Muscle of leg (tissue), 11 donors: Measurements from ENCODE around the gene ANO1. TPM values are rescaled to one million over a fixed set of nuclear protein-coding genes. Genes with fewer than 3 reads are reported as not detected.

ENCODE experiments used
- DNase-seq: peaks from one replicate; pipeline ENCODE4 v3.0.0; 2013
- H3K27ac ChIP-seq: one replicate; pipeline ENCODE4 v1.5.1; 2013; ENCODE audit warnings: mild to moderate bottlenecking, low read length, control low read depth
- H3K27me3 ChIP-seq: one replicate; pipeline ENCODE4 v1.6.1; 2013; ENCODE audit warnings: low read length; ENCODE audit not compliant: control insufficient read depth, insufficient read depth
- H3K36me3 ChIP-seq: one replicate; pipeline ENCODE4 v1.6.1; 2013; ENCODE audit warnings: low read length; ENCODE audit not compliant: control insufficient read depth, insufficient read depth
- H3K4me1 ChIP-seq: one replicate; pipeline ENCODE4 v1.6.1; 2013; ENCODE audit warnings: low read length; ENCODE audit not compliant: control insufficient read depth, insufficient read depth
- H3K4me3 ChIP-seq: one replicate; pipeline ENCODE4 v1.5.1; 2013; ENCODE audit warnings: low read length, control low read depth
- H3K9me3 ChIP-seq: replicated peaks from 2 replicates; pipeline ENCODE4 v1.6.1; 2013; ENCODE audit warnings: low read depth, low read length; ENCODE audit not compliant: control insufficient read depth
- WGBS: methylation state at CpG from one replicate; pipeline ENCODE4 v1.1.5; 2013; ENCODE audit warnings: missing lambda C conversion rate; ENCODE audit not compliant: insufficient coverage; 5-methylcytosine and 5-hydroxymethylcytosine counted together
- polyA plus RNA-seq, 8 donors: library from polyadenylated mRNA; unstranded; fragments of 120-200 nt; gene quantifications; one replicate each; pipeline versions ENCODE4 v1.2.1 to v1.2.3, GENCODE V29; 2013; ENCODE audit warnings: inconsistent platforms in 1 of 8, low replicate concordance in 1 of 8; ENCODE audit not compliant: insufficient read length in 8 of 8, insufficient read depth in 1 of 8
- total RNA-seq: library from RNA; stranded (reverse); fragments of 120-200 nt; gene quantifications from one replicate; pipeline ENCODE4 v1.2.4, GENCODE V29; 2013

ANO1 gene
- total and polyA plus RNA-seq, 9 donors = 5.1 to 15.4 (median 8.2) TPM

DNA sequence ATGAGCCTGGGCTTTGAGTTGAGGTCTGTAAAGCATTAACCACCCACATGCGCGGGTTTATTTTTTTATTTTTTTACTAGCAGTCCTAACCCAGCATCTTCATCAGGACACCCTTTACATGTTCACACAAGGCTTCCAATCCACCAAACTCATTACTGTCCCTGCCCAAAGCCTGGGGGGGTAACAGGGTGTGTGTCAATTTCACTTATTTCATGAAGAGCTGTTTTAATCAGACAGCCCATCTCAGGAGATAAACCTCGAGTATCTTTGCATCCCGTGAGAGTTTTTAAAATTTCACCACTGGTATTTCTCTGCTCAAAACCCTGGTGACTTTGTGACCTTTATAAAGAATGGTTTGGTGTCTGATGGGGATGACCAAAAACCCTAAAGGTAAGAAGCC, 45.6 kb downstream of the ANO1 start:
- no CpG with 5 or more reads among the region's 4 CpGs for WGBS
- peaks cover 2% of the 10 kb centered on the region for H3K27me3 ChIP-seq

DNA sequence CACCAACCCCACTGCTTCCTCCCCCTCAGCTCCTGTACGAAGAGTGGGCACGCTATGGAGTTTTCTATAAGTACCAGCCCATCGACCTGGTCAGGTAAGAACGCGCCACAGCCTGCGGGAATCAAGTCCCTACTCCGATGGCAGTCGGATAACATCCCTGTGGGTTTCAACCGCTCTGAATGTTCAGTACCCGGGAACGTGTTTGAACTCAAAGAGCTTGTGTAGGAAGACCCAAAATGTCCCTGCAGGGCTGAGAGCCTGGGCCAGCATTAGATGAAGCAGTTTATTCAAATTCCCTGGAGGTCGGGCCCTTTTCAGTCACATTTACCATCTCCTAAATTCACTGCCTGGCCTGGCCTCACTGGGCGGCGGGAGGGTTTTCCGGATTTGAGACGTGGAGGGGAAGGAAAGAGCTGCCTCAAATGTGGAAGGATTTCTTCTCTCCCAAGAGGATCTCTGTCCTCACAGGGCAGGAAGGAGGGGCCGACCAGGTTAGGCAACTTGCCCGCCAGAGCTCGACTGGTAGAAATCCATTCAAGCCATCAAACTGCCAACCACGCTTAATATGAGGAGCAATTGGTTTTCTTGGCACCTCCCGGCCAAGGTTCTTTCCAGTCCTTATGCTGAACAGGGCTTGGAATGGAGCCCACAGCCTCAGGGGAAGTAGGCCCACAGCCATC, 46.3 kb downstream of the ANO1 start:
- H3K27me3 ChIP-seq = peaks cover 2% of the 10 kb centered on the region
- no peaks in the 10 kb centered on the region for H3K9me3 ChIP-seq
- H3K4me1 ChIP-seq = no peaks in the 10 kb centered on the region
- H3K36me3 ChIP-seq = no peaks in the 10 kb centered on the region
- no peak overlapping the region for H3K4me3 ChIP-seq
- H3K27ac ChIP-seq = no peak overlapping the region
- DNase-seq = no peak
- WGBS = 85% methylated on average over 13 of the region's 21 CpGs

More for the DNA sequence above, 45.6 kb downstream of the ANO1 start:
- Histone ChIP-seq H3K27ac (no peak overlapping the region), H3K36me3 (no peaks in the 10 kb centered on the region), H3K9me3 (no peaks in the 10 kb centered on the region), H3K4me3 (no peak overlapping the region), H3K4me1 (no peaks in the 10 kb centered on the region)
- DNase-seq = no peak

DNA sequence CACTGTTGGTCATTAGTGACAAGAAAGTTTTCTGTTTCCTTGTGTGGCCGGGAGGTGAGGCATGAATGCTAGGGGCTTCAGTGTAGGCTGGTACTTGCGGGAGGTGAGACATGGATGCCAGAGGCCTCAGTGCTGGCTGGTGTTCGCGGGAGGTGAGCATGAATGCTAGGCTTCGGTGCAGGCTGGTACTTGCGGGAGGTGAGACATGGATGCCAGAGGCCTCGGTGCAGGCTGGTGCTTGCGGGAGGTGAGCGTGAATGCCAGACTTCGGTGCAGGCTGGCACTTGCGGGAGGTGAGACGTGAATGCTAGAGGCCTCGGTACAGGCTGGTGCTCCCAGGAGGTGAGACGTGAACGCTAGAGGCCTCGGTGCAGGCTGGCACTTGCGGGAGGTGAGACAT, 48.4 kb downstream of the ANO1 start:
- Histone ChIP-seq H3K36me3 (no peaks in the 10 kb centered on the region), H3K27me3 (no peaks in the 10 kb centered on the region), H3K4me1 (no peaks in the 10 kb centered on the region), H3K27ac (no peak overlapping the region), H3K9me3 (no peaks in the 10 kb centered on the region), H3K4me3 (no peak overlapping the region)
- no peak for DNase-seq
- WGBS = 95% methylated on average over 17 of the region's 17 CpGs

DNA sequence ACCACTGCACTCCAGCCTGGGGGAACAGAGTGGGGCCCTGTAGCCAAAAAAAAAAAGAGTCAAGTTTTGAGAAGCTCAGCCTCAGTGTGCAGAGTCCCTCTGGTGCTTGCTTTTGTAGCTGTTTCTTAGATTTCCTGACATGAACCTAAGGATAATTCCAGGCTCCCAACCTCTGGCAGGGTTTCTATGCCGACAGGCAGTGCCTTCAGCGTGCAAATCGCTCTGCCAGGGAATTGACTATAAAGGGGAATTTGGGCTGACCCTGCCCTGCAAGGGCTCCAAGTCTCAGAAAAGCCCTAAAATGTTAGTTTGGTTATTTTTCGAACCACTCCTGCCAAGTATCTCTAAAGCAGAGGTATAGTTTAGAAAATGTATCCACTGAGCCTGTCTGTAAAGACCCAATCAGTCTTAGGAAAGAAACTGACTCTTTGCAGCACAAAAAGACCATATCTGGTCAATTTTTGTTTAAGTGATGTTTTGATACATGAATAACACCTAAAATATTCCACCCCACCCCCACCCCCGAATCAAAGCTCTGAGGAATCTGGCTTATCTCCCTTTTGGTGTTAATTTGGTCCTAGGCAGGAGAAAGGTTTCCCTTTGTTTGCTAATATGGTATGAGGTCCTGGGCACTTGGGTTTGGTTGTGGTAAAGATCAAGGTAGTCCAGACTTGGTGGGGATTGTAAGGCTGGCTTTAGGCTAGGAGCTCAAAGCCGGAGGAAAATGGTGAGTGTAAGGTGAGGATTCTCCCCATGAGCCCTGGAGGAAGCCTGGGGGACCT, 49.7 kb downstream of the ANO1 start:
- DNase-seq = no peak
- H3K36me3 ChIP-seq = no peaks in the 10 kb centered on the region
- peaks cover under 1% of the 10 kb centered on the region for H3K4me1 ChIP-seq
- 80% methylated on average over 1 of the region's 6 CpGs for WGBS
- H3K27me3 ChIP-seq = peaks cover 2% of the 10 kb centered on the region
- H3K27ac ChIP-seq = no peak overlapping the region
- H3K9me3 ChIP-seq = no peaks in the 10 kb centered on the region
- no peak overlapping the region for H3K4me3 ChIP-seq

DNA sequence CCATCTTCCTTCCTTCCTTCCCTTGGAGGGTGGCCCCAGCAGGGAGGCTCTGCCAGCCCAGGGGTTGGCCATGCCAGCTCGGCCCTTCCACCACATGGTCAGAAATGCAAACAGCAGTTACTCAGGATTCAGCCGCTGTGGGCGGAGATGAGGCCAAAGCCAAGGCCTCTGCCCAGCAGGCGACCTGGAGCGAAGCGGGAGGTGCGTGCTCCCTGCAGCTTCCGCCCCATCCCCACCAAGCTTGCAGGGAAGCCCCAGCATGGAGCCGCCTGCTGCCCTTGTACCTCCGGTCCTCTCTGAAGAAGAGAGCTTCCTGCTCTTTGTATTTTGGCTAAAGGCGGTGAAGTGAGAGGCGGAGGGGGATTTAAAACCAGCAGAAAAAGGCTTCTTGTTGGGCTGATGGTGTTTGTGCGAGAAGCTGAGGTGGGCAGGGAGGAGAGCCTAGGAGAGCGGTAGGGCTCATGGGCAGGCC, 50.4 kb downstream of the ANO1 start:
- Histone ChIP-seq H3K36me3 (no peaks in the 10 kb centered on the region), H3K9me3 (no peaks in the 10 kb centered on the region), H3K4me1 (peaks cover 6% of the 10 kb centered on the region), H3K27me3 (peaks cover 2% of the 10 kb centered on the region), H3K4me3 (no peak overlapping the region), H3K27ac (no peak overlapping the region)
- no peak for DNase-seq
- WGBS = 67% methylated on average over 6 of the region's 14 CpGs

DNA sequence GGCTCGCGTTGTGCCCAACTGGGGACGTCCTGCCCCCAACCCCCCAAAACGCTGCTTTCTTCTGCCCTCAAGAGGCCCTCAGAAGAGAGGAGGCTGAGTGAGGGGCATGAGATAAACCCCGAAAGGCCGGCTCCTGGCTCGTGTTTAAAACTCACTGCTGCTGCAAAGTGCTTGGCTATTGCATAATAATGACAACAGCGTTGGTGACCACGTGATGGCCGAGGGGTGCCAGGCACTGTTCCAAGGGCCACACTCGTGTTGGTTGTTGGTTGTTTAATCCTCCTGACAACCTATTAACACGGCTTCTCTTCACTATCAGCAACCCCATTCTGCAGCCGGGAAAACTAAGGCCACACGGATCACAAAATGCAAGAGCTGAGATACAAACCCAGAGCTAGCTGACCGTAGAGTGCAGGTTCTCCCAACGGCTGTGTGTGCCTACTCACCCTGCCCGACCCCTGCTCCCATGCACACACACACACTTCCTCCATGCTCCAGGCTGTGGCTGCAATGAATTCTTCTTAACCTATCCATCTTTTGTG, 51.0 kb downstream of the ANO1 start:
- no peaks in the 10 kb centered on the region for H3K36me3 ChIP-seq
- 79% methylated on average over 7 of the region's 17 CpGs for WGBS
- H3K9me3 ChIP-seq = no peaks in the 10 kb centered on the region
- H3K27ac ChIP-seq = no peak overlapping the region
- no peak for DNase-seq
- peaks cover 12% of the 10 kb centered on the region for H3K4me1 ChIP-seq
- no peak overlapping the region for H3K4me3 ChIP-seq
- H3K27me3 ChIP-seq = peaks cover 2% of the 10 kb centered on the region

DNA sequence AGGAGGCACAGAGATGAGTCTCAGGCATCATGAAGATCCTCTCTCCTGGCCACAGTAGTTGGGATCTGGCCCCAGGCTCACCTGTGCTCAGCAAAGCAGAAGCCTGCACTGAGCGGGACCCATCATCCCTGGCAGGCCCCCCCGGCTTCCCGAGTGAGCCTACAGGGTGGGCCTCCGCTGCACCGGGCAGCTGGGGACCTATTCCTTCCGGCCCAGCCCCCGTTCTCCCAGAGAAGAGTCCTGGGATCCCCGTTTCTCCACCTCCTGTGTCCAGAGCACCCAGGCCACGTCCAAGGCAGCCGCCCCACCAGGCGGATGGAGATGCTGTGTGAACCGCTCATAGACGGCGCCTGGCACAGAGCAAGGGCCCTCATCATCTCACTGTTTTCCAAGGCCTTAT, 52.5 kb downstream of the ANO1 start:
- Histone ChIP-seq H3K36me3 (no peaks in the 10 kb centered on the region), H3K9me3 (no peaks in the 10 kb centered on the region), H3K27me3 (peaks cover 2% of the 10 kb centered on the region), H3K4me3 (no peak overlapping the region), H3K27ac (no peak overlapping the region), H3K4me1 (peaks cover 23% of the 10 kb centered on the region)
- no peak for DNase-seq
- WGBS = 87% methylated on average over 14 of the region's 14 CpGs

DNA sequence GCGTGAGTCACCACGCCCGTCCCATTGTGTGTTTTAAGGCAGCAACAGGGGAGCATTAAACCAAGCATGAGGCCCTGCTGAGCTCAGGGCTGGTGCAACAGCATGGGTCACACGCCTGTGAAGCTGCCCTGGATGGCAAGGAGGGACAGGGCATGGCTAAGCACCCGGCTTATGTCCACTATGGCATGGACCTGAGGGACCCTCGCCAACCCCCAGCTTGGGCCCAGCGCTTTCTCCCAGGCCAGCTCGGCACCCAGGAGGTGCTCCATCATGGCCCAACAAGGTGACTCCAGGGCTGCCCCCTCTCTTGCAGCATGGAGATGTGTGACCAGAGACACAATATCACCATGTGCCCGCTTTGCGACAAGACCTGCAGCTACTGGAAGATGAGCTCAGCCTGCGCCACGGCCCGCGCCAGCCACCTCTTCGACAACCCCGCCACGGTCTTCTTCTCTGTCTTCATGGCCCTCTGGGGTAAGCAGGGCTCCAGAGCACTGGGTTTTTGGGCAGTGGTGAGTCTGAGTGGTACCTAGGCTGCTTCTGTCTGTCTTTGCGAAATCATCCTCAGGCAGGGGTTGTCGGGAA, 53.6 kb downstream of the ANO1 start:
- H3K9me3 ChIP-seq = no peaks in the 10 kb centered on the region
- WGBS = 92% methylated on average over 19 of the region's 19 CpGs
- H3K36me3 ChIP-seq = no peaks in the 10 kb centered on the region
- peaks cover 2% of the 10 kb centered on the region for H3K27me3 ChIP-seq
- H3K4me3 ChIP-seq = no peak overlapping the region
- DNase-seq = no peak
- no peak overlapping the region for H3K27ac ChIP-seq
- peaks cover 23% of the 10 kb centered on the region for H3K4me1 ChIP-seq

DNA sequence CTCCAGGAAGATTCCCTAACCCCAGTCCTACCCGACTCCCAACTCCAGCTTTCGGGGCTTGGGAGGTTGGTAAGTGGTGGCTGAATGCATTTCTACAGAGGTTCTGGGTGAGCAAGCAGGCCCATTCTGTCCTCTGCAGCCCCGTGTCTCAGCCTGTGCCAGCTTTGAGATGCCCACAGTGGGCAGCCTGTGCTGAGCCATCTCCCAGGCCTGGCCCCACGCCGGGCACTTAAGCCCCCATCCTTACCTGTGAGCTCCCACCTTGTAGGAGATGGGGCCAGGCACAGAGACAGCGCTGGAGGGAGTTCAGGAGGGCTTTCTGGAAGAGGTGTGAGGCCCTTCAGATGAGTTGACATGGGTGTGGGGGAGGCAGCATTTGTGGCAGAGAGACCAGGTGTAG, 54.5 kb downstream of the ANO1 start:
- Histone ChIP-seq H3K4me1 (peaks cover 23% of the 10 kb centered on the region), H3K27ac (no peak overlapping the region), H3K9me3 (no peaks in the 10 kb centered on the region), H3K36me3 (no peaks in the 10 kb centered on the region), H3K27me3 (peaks cover 2% of the 10 kb centered on the region), H3K4me3 (no peak overlapping the region)
- no peak for DNase-seq
- 100% methylated on average over 1 of the region's 6 CpGs for WGBS

DNA sequence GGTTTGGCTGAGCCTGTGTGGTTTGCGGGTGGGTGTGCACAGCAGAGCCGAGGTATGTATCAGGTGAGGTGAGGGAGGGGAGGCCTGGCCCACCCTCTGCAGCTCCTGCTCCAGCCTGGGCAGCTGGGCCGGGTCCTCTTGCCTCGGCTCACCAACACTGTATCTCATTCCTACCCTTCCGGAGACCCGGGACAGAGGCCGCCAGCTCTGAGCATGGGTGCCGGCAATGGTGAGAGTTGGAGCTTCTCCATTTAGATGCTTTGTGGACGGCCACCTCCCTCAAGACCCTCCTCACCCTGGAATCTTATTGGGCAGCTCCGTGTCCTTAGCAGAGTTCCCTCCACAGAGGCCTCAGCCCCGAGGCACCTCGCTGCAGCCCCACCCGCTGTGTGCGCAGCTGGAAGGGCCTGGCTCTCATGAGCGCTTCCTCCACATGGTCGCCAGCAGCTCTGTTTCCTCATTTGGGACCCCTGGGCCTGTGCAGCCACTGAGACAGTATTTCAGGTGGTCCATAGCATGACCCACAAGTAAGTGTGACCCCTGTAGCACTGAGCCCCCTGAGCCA, 55.7 kb downstream of the ANO1 start:
- Histone ChIP-seq H3K4me3 (no peak overlapping the region), H3K9me3 (no peaks in the 10 kb centered on the region), H3K4me1 (peaks cover 23% of the 10 kb centered on the region), H3K27ac (no peak overlapping the region), H3K36me3 (no peaks in the 10 kb centered on the region), H3K27me3 (peaks cover 2% of the 10 kb centered on the region)
- 48% methylated on average over 7 of the region's 16 CpGs for WGBS
- DNase-seq = no peak
